Measurements from ENCODE around the gene CTNNA2.

GRCh38 chr2:80642465-80642864 is 1129.6 kb downstream of the CTNNA2 start:
- TF ChIP-seq MAZ (IDR thresholded peaks at IDR 0.05; ENCODE audit: borderline replicate concordance, low read depth, low read length) (no peak), RNF2 (IDR thresholded peaks at IDR 0.05; ENCODE audit: borderline replicate concordance, low read depth) (no peak), CTCF (IDR thresholded peaks at IDR 0.05) (no peak), ZNF302 (CRISPR knock-in tag; IDR thresholded peaks at IDR 0.05) (no peak), POLR2A (IDR thresholded peaks at IDR 0.05; ENCODE audit: low read length) (no peak), EP300 (IDR thresholded peaks at IDR 0.05) (no peak), GATA3 (IDR thresholded peaks at IDR 0.05; ENCODE audit: borderline replicate concordance) (no peak), JUN (IDR thresholded peaks at IDR 0.05) (no peak), HMGXB4 (CRISPR knock-in tag; IDR thresholded peaks at IDR 0.05; ENCODE audit: borderline replicate concordance) (no peak), JUNB (IDR thresholded peaks at IDR 0.05) (no peak)

All from A549 (cell line).